Stimulated activated CD4-positive, alpha-beta T cell treated with anti-CD3 and anti-CD28 coated beads, Interleukin-1b, Interleukin-23, amount 100 ng/mL, for 4 hours (primary cell): Measurements from ENCODE around the gene LRRK1.

ENCODE experiments used
- DNase-seq, 2 donors: peaks; one replicate each; pipeline ENCODE4 v3.0.0-alpha.2; 2020; ENCODE audit warnings: low read depth in 2 of 2

LRRK1 gene

DNA sequence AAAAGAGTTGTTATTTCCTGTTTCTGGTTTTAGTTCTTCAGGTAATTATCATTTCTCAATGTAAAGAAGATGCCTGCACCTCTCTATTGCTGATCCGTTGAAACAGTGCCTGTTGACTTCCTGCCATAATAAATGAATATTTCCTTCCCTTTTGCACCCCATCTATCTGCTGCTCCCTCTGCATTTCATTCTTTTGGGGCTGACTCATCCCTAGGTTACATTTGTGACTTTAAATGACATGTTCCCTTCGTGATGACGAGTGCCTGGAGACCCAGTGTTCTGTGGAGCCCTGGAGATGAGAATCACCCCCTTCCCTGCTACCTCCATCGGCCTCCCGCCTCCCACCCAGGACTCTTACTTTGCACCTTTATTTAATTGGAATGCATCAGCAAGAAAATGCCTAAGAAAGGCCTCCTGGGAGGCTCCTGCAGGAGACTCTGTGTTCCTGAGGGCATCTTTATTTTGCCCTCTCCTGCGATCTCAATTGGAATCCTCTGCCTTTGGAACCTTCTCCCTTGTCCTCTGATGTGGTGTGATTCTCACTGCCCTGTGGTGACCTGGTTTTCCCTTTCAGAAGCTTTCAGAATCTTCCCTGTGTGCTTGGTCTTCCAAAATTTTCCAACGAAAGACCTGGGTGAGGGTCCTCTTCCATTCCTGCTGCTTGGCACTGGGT, 13.7 kb downstream of the LRRK1 start:
- DNase-seq = no peak

DNA sequence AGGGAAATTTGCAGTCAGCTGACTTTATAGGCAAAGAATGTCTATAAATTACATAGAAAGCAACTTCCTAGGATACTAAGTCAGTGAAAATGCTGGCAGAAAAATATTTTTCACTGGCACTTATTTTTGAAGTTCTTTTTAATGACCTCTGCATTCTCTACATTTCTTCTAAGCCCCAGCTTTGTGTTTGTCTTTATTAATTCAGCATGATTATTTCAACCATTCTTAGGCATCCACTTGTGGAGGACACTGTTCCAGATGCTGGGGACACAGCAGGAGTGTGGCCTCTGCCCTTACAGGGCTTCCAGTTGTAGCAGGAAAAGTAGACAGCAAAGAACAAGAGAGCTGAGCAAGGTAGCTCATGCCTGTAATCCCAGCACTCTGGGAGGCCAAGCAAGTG, 15.0 kb downstream of the LRRK1 start:
- DNase-seq = no peak

DNA sequence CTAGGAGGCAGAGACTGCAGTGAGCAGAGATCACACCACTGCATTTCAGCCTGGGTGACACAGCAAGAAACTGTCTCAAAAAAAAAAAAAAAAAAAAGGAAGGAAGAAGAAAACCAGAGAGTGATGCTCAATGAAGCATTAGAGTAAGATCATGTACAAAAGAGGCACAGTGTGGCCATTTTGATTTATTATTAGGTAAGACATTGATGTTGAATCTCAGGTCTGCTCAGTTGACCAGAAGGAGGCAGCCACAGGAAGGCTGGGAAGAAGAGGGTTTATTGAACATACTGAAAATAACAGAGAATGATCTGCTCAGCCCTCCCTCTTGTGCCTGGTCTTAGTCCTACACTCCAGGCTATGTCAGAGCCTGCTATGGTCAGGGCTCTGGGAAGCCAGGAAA, 15.6 kb downstream of the LRRK1 start:
- DNase-seq = no peak

DNA sequence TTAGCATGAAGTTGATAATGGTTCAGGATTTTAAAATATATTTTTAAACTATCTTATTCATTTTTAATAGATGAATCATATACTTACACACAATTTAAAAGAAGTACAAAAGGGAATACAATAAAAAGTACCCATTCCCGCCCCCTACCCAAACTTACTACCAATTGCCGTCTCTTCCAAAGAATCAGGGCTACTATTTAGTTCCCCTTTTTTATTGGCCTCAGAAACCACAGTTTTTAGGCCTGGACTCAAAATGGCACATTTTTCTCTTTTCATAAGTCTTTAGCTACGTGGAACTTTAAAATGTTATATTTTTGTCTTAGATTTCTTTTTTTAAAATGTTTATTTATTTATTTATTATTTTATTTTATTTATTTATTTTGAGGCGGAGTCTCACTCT, 18.0 kb downstream of the LRRK1 start:
- no peak for DNase-seq

DNA sequence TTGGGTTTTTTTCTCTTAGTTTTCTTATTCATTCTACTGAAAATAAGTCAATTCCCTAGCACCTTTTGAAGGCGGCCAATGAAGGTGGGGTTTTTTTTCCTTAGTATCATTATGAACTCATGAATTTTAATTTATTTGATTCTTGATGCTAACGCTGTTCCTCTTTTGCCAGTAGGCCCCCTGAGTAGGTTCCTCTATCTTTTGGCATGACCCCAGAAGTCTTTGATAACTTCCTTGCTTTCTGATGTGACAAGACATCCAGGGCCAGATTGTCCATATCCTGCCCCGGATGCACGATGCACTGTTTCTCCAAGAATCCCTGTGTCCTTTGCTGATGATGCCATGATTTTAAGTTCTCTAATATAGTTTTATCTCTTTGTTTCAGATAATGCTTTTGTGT, 20.6 kb downstream of the LRRK1 start:
- DNase-seq = no peak

DNA sequence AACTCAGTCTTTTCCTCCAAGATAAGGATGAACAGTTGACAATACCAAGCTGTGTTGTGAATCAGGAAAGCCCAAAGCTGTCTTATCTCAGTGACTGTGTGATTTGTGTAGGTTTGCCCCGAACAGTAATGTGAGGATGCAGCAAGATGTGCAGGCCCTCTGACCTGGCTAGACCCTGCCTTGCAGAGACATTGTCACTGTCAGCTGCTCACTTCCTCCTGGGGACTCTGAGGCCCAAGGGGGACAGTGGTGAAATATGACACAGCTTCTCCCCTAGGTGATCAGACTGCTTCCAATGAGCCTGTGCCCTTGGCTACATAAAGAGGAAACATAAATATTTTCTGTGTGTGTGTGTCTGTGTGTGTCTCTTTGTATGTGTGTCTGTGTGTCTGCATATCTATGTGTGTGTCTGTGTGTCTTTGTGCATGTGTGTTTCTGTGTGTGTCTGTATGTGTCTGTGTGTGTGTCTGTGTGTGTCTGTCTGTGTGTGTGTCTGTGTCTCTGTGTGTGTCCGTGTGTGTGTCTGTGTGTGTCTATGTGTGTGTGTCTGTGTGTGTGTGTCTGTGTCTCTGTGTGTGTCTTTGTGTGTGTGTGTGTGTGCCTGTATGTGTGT, 21.7 kb downstream of the LRRK1 start:
- no peak for DNase-seq

DNA sequence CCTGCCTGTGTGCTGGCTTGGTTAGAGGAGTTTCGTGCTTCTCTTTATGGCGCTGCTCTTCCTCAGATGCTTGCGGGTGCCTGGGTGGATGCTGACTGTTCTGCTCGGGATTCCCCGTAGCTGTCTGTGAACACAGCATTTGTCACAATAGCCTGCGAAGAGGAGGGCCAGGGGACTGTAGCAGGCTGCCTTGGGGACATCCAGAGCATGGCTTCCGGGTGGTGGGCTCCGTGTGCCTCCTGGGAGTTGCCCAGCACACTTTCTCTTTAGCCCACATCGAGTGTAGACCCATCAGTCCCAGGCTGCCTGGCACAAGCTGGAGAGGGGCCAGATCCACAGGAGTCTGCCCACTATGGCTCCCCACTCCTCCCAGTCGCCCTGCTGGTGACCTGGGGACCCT, 22.4 kb downstream of the LRRK1 start:
- no peak for DNase-seq

DNA sequence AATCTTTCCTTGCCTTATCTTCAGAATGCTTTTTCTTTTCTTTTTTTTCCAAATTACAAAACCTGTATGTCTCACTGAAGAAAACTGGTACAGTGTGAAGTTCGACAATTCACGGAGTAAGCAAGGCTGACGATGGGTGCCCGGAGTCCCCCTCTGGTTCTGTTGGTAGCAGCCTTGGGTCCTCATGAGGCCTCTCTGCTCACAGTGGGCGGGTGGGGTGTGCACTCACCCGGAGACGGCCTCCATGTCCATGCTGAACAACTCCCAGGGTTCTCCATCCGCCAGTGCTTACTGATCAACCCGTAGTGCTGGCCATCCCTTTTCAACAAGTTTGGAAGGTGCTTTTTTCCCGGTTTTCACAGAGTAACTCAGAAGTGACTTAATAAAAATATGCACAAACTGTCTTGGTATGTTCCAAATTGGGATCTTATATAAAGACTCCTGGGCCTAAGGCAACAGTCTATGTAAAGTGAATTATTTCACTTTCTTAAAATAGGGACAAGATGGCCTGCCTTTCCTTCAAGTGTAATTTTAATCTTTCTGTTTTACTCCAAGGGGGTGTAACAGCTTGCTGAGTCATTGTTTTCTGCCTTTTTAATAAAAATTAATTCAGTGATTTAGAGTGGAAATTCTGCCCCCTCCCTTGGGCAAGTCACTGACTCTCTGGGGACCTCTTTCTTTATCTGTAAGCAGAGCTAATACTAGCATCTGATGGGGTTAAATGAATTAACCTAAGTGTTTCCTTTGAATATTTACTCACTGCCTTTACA, 23.7 kb downstream of the LRRK1 start:
- DNase-seq = no peak

DNA sequence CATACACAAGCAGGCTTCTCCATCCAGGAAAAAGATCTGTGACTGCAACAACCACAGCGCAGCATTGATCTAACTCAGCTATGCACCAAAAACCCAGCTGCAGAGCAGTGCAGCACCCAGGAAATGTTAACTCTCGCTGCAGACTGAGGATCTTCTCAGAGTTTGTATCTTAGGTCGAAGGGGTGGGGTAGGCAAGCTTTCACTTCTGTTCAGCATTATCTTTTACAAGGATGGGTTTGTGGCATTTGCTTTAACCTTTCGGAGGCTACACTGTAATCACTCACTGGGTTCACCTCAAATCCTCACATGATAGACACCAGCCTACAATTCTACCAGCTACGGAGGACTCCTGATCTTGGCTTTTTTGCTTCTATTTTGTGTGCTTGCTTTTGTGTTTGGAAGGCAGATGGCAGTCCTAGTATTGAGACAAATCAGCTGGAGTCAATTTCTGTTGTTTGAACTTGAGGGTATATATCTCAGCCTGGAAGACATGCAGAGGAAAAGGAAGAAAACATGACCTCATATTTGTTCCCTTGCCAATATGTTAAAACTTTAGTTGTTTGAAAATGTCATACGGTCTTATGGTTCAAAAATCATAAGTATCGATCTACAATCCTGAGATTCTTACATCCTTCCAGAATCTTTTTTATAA, 25.2 kb downstream of the LRRK1 start:
- no peak for DNase-seq

DNA sequence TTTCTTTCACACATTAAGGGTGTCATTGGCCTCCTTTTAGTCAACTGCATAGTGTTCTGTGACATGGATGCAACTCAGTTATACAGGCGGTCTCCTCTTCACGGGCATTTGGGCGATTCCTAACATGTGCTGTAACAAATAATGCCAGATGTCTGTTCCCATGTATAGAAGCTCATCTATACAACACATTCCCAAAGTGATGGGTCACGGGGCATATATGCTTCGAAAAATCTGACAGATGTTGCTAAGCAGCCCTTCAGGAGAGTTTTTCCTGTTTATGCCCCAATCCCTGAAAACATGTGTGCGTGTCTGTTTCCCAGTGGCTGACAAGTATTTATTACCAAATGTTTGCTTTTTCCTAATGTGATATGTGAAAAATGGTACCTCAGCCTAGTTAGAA, 25.8 kb downstream of the LRRK1 start:
- no peak for DNase-seq

DNA sequence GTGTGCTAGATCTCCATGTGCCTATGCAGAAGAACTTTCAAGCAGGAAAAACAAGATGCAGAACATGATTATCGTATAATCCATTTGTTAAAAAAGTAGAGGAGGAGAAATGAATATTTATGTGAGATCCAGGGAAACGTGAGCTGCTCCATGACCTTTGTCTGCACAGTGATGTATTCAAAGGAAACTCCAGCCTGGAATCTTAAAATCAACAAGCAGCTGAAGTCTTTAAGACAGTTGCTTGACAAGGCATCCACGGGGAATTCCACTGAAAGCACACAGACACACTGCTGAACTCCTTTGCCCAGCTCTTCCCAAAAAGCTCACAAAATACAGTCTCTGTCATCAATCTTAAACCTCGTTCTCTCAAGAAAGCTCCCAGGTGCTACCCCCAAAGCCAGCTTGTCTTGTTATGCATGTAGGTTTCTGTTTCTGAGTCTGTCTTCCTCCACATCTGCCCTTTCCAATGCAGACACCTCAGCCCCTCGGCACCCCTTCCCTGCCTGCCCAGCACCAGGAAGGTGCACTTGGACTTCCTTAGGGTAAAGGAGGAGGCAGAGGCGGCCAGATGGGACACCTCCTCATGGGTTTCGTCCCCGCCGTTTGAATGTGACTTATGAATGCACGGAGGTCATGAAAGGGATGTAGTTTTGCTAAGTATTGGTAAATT, 28.7 kb downstream of the LRRK1 start:
- no peak for DNase-seq

DNA sequence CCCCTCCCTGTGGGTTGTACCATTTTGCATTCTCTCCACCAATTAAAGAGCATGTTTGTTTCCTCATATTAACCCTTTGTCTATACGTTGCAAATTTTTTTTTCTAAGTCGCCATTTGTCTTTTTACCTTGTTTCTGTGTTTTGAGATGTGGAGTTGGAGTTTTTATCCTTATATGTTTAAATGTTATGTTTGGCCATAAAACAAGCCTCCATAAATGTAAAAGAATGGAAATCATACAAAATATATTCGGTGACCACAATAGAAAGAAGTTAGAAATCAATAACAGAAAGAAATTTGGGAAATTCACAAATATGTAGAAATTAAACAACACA, 29.2 kb downstream of the LRRK1 start:
- no peak for DNase-seq

DNA sequence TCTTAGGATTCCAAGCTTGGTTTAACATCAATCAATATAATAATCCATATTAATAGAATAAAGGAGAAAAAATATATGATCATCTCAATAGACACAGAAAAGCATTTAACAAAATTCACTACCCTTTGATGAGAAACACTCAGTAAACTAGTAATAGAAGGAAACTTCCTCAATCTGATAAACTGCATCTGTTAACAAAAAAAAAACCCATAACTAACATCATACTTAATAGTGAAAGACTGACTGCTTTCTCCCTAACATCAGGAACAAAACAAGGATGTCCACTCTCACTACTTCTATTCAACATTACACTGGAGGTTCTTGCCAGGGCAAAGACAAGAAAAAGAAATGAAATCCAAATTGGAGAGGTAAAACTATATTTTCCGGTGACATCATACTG, 30.5 kb downstream of the LRRK1 start:
- DNase-seq = no peak

DNA sequence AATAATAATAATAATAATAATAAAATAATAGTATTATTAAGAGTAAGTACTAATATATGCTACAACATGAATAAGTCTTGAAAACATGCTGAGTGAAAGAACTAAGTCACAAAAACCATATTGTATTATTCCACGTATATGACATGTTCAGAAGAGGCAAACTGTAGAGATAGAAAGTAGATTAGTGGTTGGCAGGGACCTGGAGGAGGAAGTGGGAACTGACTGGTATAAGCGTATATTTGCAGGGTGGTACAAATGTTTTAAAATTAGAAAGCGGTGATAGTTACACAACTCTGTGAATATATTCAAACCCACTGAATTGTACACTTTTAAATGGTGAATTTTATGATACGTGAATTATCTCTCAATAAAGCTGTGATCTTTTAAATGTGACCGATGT, 32.8 kb downstream of the LRRK1 start:
- no peak for DNase-seq

DNA sequence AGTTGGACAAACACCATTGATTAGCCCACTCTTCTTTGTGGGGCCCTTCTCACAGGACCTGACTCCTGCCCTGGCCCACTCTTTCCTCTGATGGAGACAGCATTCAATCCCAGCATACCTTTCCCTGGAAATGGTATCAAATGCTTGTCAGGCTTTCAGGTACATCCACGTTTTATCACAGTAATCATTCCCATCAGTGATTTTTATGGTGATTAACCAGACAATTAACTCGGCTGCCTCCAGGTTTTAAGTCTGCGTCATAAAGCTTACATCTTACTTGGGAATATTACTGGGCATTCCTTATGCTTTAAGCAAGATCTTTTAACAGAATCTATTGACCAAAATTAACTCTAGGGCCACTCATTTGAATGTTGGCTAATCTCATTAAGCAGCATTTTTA, 33.4 kb downstream of the LRRK1 start:
- DNase-seq = no peak

DNA sequence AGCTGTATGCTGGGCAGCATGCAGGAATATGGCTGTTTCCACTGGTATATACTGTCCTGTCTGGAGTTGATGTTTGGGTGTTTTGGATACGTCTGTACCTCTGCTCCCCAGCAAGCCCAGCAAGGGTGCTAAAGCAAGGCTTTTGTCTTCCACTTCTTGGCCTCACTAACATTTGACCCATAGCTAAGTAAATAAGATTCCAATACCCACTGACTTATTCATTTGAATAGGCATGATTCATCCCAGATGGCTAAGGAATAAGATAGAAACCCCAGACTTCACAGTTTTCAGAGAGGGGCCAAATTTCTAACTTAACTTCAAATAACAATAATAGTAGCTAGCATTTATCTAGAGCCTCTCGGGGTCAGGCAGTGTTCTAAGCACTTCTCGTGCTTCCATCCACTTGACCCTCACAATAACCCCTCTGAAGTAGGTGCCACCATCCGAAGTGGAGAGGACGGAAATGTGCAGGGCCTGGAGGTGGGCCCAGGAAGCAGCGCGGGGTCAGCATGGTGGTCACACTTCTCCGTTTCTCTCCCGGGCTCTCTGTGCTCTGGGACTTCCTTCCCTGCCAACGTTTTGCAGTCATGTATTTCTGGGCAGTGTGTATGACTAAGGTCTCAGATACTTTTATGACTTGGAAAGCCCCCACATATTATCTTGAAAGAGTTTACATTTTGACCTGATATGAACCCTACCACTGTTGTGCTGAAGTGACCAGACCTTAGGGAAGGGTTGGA, 39.3 kb downstream of the LRRK1 start:
- no peak for DNase-seq

DNA sequence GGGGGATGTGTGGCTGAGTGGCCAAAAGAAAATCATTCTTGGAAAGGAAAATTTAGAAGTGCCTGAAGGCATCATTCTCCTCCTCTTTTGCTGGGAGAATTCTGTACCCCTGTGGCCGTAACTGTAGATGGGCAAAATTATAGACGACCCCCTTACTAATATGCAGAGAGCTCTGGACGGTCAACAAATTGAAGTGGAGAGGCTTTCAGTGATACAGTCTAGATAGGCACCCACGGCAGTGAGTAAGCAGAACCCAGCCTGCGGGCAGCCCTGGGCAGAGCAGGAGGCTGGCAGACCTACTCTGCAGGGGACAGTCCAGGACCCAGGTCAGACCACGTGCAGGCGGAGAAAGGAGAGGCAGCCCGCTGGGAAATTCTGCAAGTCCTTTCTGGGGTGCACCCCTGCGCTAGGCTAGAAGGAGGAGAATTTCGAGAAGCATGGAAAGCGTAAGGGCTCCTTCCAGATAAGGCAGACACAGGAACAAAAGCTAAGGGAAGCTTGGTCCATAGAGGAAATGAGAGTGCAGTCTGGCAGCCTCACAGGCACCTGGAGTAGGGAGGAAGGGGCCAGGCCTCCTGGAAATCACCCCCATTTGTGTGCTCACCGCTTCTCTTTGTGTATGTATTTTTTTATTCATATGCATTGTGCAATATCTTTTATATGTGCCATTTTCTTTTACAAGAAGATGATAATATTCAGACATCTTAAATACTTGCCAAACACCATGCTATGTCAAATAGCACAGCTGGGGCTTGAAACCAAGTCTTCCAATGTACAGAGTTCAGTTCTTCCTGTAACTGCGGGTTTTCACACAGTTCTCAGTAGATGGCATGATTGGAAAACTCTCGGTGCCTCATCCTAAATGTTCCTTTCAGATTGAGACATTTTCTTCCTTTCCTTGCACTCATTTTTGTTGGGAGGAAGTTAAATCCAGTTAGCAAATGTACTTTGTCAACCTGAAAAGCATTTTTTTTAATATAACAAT, 40.2 kb downstream of the LRRK1 start:
- no peak for DNase-seq

DNA sequence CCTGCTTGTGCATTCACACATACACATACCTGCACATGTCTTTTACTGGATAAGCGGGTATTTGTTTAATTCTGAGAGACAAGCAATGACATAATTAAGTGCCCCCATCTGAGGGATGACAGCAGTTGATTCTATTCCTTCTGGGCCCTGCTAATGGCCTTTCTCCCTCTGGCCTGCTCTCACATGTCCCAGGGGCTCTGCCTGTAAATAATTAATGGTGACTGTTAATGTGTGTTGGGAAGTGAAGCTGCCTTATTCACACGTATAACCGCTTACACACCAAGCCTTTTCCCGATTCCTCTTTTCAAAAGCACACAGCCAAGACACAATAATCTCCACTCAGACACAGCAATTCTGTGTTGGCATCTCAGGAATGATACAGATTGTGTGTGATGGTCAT, 47.8 kb downstream of the LRRK1 start:
- no peak for DNase-seq

DNA sequence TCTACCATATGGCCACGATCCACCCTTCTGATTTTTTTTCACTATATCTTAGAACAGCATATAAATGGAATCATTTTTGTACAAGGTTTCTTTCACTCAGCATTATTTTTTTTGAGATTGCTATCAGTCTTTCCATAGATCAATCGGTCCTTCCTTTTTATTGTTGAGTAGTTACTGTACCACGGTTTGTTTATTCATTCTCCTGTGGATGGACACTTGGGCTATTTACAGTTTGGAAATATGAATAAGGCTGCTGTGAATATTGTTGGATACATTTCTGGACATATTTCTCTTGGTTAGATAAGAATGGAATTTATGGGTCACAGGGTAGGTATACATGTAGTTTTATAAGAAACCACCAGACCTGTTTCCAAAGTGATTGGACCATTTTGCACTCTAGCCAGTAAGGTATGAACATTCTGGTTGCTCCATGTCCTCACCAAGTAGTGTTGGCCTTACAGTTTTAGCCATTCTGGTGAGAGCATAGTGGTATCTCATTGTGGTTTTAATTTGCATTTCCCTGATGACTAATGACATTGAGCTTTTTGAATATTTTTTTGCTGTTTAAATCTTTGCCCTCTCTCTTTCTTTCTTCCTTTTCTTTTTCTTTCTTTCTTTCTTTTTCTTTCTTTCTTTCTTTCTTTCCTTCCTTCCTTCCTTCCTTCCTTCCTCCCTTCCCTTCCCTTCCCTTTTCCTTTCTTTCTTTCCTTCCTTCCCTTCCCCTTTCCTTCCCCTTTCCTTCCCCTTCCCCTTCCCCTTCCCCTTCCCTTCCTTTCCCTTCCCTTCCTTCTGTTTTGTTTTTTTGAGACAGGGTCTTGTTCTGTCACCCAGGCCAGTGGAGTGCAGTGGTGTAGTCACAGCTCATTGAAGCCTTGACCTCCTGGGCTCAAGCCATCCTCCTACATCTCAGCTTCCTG, 49.2 kb downstream of the LRRK1 start:
- no peak for DNase-seq
